ENCODE data around the gene ABCC3.
A peak's percentile ranks its signal among the peaks of the same experiment; 100 is the strongest.

Gene ABCC3, protein sequence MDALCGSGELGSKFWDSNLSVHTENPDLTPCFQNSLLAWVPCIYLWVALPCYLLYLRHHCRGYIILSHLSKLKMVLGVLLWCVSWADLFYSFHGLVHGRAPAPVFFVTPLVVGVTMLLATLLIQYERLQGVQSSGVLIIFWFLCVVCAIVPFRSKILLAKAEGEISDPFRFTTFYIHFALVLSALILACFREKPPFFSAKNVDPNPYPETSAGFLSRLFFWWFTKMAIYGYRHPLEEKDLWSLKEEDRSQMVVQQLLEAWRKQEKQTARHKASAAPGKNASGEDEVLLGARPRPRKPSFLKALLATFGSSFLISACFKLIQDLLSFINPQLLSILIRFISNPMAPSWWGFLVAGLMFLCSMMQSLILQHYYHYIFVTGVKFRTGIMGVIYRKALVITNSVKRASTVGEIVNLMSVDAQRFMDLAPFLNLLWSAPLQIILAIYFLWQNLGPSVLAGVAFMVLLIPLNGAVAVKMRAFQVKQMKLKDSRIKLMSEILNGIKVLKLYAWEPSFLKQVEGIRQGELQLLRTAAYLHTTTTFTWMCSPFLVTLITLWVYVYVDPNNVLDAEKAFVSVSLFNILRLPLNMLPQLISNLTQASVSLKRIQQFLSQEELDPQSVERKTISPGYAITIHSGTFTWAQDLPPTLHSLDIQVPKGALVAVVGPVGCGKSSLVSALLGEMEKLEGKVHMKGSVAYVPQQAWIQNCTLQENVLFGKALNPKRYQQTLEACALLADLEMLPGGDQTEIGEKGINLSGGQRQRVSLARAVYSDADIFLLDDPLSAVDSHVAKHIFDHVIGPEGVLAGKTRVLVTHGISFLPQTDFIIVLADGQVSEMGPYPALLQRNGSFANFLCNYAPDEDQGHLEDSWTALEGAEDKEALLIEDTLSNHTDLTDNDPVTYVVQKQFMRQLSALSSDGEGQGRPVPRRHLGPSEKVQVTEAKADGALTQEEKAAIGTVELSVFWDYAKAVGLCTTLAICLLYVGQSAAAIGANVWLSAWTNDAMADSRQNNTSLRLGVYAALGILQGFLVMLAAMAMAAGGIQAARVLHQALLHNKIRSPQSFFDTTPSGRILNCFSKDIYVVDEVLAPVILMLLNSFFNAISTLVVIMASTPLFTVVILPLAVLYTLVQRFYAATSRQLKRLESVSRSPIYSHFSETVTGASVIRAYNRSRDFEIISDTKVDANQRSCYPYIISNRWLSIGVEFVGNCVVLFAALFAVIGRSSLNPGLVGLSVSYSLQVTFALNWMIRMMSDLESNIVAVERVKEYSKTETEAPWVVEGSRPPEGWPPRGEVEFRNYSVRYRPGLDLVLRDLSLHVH (N-terminal part only)

DNA sequence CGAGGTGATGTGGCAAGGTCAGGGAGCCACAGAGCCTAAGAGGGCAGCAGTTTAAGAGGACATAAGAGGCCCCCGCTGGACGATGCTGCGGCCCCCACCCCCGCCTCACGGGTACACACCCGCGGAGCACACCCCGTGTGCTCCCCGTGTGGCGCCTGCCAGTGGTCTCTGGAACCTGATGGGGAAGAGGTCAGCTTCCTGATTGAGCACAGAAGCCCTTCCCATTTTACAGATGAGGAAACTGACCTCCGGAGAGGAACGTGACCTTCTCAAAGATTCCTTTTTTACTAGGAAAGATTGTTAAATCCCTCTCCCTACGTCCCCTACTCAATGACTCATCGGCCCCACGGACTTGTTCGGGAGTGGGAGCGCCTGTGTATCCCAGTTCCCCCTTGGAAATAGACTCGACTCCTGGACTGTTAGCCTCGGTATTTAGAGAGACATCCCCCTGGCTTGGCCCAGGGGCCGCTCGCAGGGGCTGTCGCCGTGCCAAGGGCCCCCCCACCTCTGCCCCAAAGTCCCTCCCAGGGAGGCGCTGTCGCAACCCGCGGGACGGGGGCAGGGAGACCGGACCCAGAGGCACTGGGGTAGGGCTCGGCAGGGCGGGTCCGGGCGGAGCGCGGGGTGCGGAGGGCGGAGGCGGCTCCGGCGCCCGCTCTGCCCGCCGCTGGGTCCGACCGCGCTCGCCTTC is at the start of gene ABCC3:
Gene ABCC3, plus strand, starts transcription at position 658 of the 691 bp plus-strand sequence. CDS start 56 bp downstream, outside the sequence.
- no peak for DNase-seq

DNA sequence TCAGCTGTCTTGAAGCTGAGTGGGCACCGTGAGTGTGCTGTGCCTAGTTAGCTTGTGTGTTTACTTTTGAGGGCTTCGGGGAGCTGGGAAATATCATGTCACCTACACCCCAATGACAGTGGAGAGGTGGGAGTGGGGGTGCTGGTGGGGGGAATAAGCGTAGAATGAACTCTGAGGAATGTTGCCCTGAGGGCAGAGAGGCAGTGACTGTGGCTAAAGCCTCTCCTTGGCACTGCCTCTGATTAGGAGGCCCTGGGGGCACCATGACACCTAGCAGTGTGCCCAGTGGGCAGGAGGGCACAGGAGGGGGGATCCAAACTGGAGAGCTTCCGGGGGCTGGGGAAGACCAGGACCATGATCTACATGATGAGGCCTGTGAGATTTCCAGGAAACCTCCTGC is 49.3 kb upstream of the ABCC3 start:
- no peak for DNase-seq

- DNase-seq, result no peak
These were observed 48.8 kb upstream of the ABCC3 start for GRCh38 chr17:50585891-50586290.

- no peak for DNase-seq
These were observed 48.0 kb upstream of the ABCC3 start for GRCh38 chr17:50586421-50587247.

GRCh38 chr17:50587571-50587970 is 47.1 kb upstream of the ABCC3 start:
- no peak for DNase-seq

- DNase-seq, result no peak
These were observed 46.2 kb upstream of the ABCC3 start for GRCh38 chr17:50588391-50589049.

DNA sequence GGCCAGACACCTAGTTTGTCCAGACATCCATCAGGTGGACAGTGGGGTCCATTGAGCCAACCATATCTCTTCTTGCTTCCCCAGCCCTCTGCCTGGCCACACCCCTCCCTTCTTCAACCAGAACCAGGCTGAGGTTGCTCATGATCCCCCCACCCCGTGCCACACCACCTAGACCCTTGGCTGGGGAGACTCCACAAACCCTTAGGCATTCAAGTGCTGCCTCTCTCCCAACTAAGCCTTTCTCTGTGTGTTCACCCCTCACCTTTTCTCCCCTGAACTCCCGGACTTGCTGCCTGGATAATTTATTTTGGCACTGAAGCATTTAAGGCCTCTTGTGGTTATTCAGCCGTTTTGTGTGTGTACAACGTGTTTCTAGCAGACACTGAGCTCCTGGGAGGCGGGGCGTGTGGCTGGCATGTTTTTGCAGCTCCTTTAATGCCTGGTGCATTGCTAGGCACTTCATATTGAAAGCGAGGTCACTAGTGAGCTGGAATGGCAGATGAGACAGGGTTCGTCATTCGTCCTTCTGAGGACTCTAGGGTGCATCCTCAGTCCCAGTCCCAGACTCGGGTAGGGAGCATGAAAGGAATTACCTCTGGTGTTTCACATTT is 45.5 kb upstream of the ABCC3 start:
- DNase-seq, result no peak

GRCh38 chr17:50590946-50591737 is 43.5 kb upstream of the ABCC3 start:
- DNase-seq, result no peak

DNA sequence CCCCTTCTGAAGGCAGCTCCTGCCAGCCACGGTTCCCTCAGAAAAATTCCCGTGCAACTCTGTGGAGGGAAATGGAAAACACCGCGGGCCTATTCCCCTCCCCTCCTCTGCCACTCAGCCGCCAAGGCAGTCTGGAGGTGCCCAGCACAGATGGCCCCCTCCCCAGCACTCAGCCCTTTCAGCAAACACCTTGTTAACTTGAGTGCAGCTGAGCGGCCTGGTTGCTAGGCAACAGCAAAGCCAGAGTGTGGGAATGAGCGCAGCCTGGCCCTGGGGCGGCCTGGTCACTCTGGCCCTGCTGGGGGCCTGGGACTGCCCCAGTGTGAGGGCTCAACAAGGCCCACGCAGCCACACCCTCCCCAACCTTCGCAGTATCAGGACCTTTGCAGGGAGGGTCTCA is 41.4 kb upstream of the ABCC3 start:
- DNase-seq, result peak; percentile 33

GRCh38 chr17:50594128-50594823 is 40.4 kb upstream of the ABCC3 start:
- no peak for DNase-seq

- DNase-seq, result no peak
These were observed 39.8 kb upstream of the ABCC3 start for GRCh38 chr17:50594892-50595291.

DNA sequence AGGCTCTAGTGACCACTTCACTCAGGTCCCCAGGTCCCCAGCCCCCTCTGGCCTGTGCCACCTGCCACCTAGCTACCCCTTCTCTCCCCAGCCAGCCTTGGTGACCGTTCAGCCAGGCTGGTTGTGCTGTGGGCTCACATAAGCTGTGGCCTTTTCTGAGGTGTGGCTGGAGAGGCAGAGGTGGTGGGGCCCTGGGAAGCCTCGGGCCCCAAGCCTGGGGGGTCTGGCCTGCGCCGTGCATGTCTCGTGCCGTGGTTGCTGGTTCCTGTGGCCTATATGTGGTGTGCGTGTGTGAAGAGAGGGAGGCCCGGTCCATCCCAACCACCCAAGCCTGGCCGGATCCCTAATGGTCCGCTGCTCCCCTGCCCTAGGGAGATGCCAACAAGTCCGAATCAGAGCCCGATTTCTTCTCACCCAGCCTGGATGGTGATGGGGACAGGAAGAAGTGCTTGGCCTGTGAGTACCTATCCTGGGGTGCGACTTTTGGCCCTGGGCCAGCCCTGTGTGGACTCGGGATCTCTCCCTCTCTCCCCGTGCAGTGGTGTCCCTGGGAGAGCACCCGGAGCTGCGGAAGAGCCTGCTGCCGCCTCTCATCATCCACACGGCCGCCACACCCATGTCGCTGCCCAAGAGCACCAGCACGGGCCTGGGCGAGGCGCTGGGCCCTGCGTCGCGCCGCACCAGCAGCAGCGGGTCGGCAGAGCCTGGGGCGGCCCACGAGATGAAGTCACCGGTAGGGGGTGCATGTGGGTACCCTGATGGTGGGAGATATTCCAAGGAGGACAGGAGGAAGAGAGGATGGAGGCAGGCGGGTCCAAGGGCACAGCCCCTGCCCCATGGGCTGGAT is 38.3 kb upstream of the ABCC3 start:
- peak; percentile 15 for DNase-seq

- peak; percentile 57 for DNase-seq
These were observed 36.2 kb upstream of the ABCC3 start for GRCh38 chr17:50598487-50598886.

- DNase-seq, result no peak
These were observed 35.1 kb upstream of the ABCC3 start for GRCh38 chr17:50599606-50600005.

- no peak for DNase-seq
These were observed 32.8 kb upstream of the ABCC3 start for GRCh38 chr17:50601823-50602375.

- DNase-seq, result no peak
These were observed 31.8 kb upstream of the ABCC3 start for GRCh38 chr17:50602836-50603235.

DNA sequence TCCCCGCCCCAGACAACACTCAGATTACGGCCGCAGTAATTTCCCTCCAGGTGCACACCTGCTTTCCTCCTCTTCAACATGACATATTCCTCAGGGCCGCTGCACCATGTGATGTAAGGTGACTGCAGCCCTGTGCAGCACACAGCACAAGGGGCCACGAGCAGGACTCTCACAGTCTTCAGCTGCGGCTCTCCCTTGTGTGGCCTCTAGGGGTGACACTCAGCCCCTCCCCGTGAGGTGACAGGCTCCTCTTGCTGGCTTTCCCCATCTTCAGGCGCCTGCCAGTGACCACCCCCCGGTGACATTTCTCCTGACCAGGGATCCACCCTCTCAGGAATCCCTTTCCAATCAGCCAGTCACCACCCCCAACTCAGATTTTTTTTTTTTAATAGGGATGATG is 31.3 kb upstream of the ABCC3 start:
- peak; percentile 39 for DNase-seq

- no peak for DNase-seq
These were observed 30.2 kb upstream of the ABCC3 start for GRCh38 chr17:50604513-50604912.

Measured in NCI-H526 treated with DMSO at 0.1 percent for 48 hours (cell line).